ENCODE measurements around the gene FIZ1. TPM values are rescaled to one million over a fixed set of nuclear protein-coding genes. Genes with fewer than 3 reads are reported as not detected.

Gene FIZ1
- total RNA-seq, 1 experiment from 2014 or later: 21.5 TPM

- H3K79me2 ChIP-seq (ENCODE audit: insufficient read depth, low read length): no peaks in the 10 kb centered on the region
- peaks cover 28 to 36% (median 32%) of the 10 kb centered on the region in 3 experiments; a peak in 6 of 7 replicates for H3K36me3 Mint-ChIP-seq (ENCODE audit: insufficient read depth in 1 of 3, low read depth in 3 of 3)
- H4K91ac ChIP-seq (ENCODE audit: insufficient read length, low read depth, low read length): no peak overlapping the region
- no peak overlapping the region for H3T11ph ChIP-seq (ENCODE audit: low read length)
- TF ChIP-seq CTCF (conservative IDR thresholded peaks at IDR 0.05): no peak
- no peak overlapping the region for H2BK120ac ChIP-seq (ENCODE audit: low read depth, low read length, poor library complexity, severe bottlenecking)
- WGBS (ENCODE audit: extremely low coverage, insufficient read length, low lambda C conversion rate): no CpG with 5 or more reads among the region's 3 CpGs
- H3K4me1 ChIP-seq (ENCODE audit: insufficient read depth, low read length): peaks cover 2% of the 10 kb centered on the region
- no peak overlapping the region for H3K9ac ChIP-seq (ENCODE audit: extremely low read depth, insufficient read length, low read length)
- H2BK5ac ChIP-seq (ENCODE audit: insufficient read length, low read length): no peak overlapping the region
- H2BK20ac ChIP-seq (ENCODE audit: low read depth, low read length, poor library complexity, severe bottlenecking): no peak overlapping the region
- H2AK5ac ChIP-seq (ENCODE audit: insufficient read length, low read length): no peak overlapping the region
- H3K14ac ChIP-seq (ENCODE audit: insufficient read depth, low read length): no peak overlapping the region
- no peak for DNase-seq
- no peak overlapping the region for H2BK15ac ChIP-seq (ENCODE audit: low read depth, low read length)
- H3K9me3 ChIP-seq (ENCODE audit: control insufficient read depth, low read depth, low read length): no peaks in the 10 kb centered on the region
- H3K56ac ChIP-seq (ENCODE audit: insufficient read length, low read depth, low read length): no peak overlapping the region
- no peaks in the 10 kb centered on the region for H3K27me3 ChIP-seq (ENCODE audit: insufficient read depth, low read length)
- H4K5ac ChIP-seq (ENCODE audit: insufficient read length, low read depth, low read length): no peak overlapping the region
- no peaks in the 10 kb centered on the region for H3K79me1 ChIP-seq (ENCODE audit: insufficient read depth, low read depth, low read length, poor library complexity, severe bottlenecking)
- no peaks in the 10 kb centered on the region for H3K27me3 Mint-ChIP-seq (ENCODE audit: low read depth)
- peaks cover 20 to 31% of the 10 kb centered on the region in 2 experiments for H3K4me1 Mint-ChIP-seq
- no peak overlapping the region for H3K23ac ChIP-seq (ENCODE audit: insufficient read length, low read depth, low read length)
- no peak overlapping the region; a peak in 1 of 7 replicates for H3K27ac Mint-ChIP-seq
- H2BK12ac ChIP-seq (ENCODE audit: insufficient read length, low read depth, low read length): no peak overlapping the region
- H3K27ac ChIP-seq (ENCODE audit: insufficient read length, low read depth, low read length): no peak overlapping the region
- H4K20me1 ChIP-seq (ENCODE audit: control insufficient read depth, insufficient read depth, insufficient read length): peaks cover 2% of the 10 kb centered on the region
- H3K18ac ChIP-seq (ENCODE audit: insufficient read length, low read depth, low read length): no peak overlapping the region
- H4K8ac ChIP-seq (replicated peaks; ENCODE audit: insufficient read length, low read depth, low read length): no peak overlapping the region
- no peak overlapping the region for H2AFZ ChIP-seq (ENCODE audit: low read length)
- no peak overlapping the region for H3K4ac ChIP-seq (ENCODE audit: low read depth, low read length)
- no peak overlapping the region for H3K4me2 ChIP-seq (ENCODE audit: insufficient read depth, insufficient read length, low read length)
- H3K4me3 Mint-ChIP-seq: no peak overlapping the region; a peak in 1 of 5 replicates
- H3K9me3 Mint-ChIP-seq: peaks cover 0 to 2% of the 10 kb centered on the region in 2 experiments; a peak in 1 of 5 replicates
- no peaks in the 10 kb centered on the region for H3K23me2 ChIP-seq (ENCODE audit: insufficient read length, low read depth, low read length, poor library complexity, severe bottlenecking)
Measured at GRCh38 chr19:55596304-55596703, 3.0 kb downstream of the FIZ1 start.
